Stimulated activated CD8-positive, alpha-beta memory T cell treated with anti-CD3 and anti-CD28 coated beads, Interleukin-2, amount 100 ng/mL, for 48 hours (primary cell): ENCODE measurements around the gene SKAP1.
"Not testable (repeated sequence)": the region's sequence is repeated elsewhere in the genome, so short reads cannot be mapped to it uniquely, and the experiment has no call there.

ENCODE experiments used
- DNase-seq, 2 donors: peaks; one replicate each; pipeline ENCODE4 v3.0.0-alpha.2; 2020; ENCODE audit warnings: low read depth in 2 of 2

Gene SKAP1

GRCh38 chr17:48413613-48414405 is 16.2 kb downstream of the SKAP1 start:
- no peak for DNase-seq

DNA sequence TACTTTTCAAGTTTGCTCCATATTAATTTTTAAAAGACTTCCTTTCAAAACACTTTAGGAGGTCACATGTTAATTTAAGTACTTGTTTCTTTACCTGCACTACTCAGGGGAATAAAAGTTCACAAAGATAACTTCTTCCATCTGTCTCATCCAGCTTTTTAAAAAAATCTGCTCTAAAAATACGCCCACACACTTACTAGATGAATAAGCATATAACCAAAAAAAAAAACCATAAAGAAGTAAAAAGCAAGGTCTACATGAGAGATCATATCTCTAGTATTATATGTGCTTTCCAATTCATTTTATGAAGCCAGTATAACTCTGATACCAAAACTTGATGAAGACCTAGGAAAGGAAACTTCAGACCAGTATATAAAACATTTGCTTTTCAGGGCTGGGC is 17.2 kb downstream of the SKAP1 start:
- DNase-seq: no peak

DNA sequence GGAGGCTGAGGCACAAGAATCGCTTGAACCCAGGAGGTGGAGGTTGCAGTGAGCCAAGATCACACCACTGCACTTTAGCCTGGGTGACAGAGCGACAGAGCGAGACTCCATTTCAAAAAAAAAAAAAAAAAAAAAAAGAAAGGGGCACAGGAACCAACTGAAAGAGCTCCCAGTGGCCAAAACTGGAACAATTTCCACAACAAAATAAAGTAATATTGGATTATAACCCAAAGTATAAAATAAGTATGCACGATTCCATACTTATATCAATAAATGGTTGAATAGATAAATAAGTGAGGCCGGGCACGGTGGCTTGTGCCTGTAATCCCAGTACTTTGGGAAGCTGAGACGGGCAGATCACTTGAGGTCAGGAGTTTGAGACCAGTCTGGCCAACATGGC is 19.2 kb downstream of the SKAP1 start:
- not testable (repeated sequence) for DNase-seq

DNA sequence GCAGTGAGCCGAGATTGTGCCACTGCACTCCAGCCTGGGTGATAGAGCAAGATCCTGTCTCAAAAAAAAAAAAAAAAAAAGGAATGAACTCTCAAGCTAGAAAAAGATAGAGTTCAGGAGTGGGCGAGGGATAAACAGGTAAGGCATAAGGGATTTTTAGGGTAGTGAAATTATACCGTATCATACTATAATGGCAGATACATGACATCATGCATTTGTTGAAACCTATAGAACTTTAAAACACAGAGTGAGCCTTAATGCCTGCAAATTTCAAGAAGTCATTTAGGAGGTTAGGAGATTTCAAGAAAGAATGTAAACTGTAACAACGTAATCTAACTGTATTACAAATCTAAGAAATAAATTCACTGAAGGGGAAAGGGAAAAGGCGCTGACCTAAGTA is 20.4 kb downstream of the SKAP1 start:
- DNase-seq: no peak

DNA sequence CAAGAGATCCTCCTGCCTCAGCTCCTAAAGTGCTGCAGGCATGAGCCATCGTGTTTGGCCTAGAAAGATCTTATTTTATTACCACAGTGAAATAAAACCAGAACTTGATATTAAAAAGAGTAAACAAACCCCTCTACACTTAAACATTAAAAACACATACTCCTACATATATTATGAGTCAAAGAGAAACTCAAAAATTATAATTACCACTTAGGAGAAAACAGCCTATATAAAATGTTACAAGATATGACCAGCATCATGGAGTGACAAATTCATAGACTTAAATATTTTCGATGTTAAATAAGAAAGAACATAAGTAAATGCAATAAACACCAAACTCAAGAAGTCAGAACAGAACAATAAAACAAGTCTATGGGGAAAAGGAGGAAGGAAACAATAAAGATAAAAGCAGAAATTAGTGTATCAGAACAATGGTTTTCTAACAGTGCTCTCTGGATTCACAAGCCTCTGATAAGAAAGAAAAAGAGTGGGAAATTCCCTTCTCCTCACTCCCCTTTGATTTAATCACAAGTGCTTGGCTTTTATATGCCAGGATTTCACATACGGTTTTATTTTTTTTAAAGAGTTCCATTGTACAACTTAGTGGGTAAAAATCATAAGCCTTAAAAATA is 23.0 kb downstream of the SKAP1 start:
- no peak for DNase-seq

GRCh38 chr17:48394821-48395220 is 35.2 kb downstream of the SKAP1 start:
- no peak for DNase-seq

GRCh38 chr17:48393283-48393682 is 36.7 kb downstream of the SKAP1 start:
- no peak for DNase-seq

- DNase-seq: no peak
Measured at GRCh38 chr17:48392857-48393256, 37.2 kb downstream of the SKAP1 start.

DNA sequence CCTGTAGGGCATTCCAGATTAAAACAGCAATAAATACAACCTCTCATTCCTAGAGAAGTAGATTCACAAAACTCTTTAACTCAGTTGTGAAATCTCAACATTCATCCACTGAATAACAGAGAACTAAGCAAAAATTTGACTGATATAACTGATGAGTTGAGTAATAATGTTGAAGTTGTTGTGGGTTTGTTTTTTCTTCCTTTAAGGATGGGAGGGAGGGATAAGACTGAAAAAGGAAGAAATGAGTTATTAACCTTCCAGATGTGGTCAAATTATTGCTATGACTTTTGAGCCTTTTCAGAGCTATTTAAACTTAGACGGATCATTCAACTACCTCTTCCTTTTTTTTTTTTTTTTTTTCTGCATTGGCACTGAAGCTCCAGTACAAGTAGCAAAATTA is 38.6 kb downstream of the SKAP1 start:
- no peak for DNase-seq

DNA sequence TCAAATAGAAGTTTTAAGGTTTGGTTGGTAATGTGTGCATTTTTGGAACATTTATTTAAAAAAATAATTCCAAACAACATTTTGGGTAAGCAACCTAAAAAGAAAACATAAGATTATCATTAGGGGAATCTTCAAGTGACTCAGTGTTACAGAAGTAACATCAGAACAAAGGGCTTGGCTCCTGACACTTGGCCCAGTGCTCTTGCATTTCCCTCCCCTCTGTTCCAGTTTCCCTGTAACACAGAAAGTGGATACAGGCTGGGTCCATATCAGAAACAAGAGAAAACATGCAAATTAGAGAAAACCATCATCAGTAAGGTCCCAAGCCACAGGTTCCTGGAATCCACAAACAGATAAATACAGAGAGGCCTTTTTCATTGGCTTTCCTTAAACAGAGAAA is 40.1 kb downstream of the SKAP1 start:
- DNase-seq: no peak

DNA sequence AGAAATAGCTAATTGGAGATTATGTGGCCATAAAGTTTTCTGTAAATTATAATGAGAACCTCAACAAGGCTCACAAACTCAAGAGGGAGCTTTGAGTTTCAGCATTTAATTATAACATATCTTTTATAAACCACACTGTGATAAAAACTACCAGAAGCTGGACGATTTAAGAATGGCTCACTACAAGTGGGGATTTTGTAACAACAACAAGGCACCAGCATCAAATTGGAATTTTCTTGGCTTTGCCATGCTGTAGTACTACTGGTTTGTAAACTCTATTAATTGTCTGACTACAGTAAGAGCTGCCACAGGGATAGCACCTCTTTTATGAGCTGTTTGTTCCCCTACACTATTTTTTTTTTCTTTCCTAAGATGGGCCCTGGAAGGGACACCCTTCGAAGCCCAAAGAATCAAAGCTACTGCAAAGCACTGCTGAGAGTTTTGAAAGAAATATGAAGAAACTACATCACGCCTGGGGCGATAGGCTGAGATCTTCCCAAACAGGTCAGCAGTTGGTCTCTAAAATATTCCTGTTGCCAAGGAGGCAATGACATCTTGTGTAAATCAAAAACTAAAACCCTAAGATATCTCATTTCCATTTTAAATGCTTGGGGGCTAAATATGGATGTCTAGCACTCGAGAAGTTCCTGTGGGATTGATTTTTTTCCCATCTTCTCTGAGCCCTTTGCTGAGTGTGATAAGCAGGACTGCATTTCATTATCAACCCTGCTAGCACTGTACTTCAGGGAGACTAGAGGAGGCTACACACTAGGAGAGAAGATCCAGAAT is 40.9 kb downstream of the SKAP1 start:
- no peak for DNase-seq

GRCh38 chr17:48386826-48387225 is 43.2 kb downstream of the SKAP1 start:
- DNase-seq: no peak

- DNase-seq: no peak
Measured at GRCh38 chr17:48385319-48385718, 44.7 kb downstream of the SKAP1 start.

GRCh38 chr17:48384164-48384563 is 45.9 kb downstream of the SKAP1 start:
- DNase-seq: no peak

DNA sequence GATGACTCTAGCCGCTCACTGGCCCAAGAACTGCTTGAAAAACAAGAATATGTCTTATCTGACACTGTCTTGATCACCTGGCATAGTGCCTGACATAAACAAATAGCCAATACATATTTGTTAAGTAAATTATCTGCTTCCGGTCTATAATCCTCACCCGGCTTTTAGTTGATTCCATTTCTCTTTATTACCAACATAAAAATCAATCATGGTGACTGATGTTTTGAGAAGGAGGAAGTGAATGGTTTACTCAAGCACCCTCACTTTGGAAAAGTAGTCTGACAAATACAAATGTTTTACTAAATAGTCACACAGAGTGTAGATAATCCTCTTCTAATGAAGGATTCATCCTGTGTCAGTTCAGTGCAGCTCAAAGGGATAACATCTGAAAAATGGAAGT is 47.0 kb downstream of the SKAP1 start:
- DNase-seq: no peak

DNA sequence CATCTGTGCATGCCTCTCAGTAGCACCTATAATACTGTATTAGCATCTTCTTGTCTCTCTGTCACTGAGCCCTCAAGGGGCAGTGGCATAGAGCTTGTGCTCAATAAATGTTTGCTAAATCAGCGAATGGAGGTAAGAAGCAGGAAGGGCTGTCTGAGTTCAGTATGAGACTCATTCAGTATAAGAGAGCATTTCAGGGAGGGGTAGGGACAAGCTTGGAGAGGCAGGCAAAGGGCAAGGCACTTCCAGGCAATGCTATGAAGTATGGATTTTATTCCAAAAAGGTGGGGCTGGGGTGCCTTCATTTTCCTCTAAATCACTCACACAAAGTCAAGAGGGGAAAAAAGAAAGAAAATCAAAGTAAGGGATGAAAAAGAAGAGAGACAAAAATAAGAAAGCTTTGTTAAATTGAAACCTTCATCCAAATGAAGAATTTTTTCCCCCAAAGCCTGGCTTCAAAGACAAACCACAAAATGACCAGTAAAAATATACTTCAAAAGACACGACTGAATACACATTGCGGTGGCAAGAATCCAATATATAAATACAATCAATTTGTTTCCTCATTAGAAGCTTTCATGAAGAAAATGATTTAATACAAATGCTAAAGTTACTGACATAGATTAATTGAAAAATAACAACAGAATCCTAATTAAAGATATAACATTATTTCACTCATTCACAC is 51.2 kb downstream of the SKAP1 start:
- DNase-seq: no peak

GRCh38 chr17:48378238-48378637 is 51.8 kb downstream of the SKAP1 start:
- DNase-seq: no peak

GRCh38 chr17:48376682-48377325 is 53.2 kb downstream of the SKAP1 start:
- DNase-seq: no peak

DNA sequence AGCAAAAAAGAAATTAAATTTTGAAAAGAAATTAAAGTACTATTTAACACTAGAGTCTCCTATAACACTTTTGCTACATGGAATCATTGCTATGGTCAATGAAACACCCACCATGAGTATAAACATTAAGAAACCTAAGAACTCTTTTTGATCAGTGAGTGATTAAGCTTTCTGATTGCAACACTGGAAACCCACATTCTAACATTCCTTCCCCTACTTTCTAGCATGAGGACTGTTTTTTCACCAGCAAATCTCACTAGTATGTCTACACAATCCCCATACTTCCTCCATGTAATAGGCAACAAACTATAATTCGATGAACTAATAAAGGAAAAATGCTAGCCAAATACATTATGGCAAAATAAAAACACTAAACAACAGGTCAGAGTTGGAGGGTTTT is 54.7 kb downstream of the SKAP1 start:
- no peak for DNase-seq

- peak; percentile 4 to 8 for DNase-seq
Measured at GRCh38 chr17:48374650-48375230, 55.3 kb downstream of the SKAP1 start.

GRCh38 chr17:48373883-48374282 is 56.1 kb downstream of the SKAP1 start:
- DNase-seq: no peak
